H4 (cell line): ENCODE results near the gene WWTR1. TPM values are rescaled to one million over a fixed set of nuclear protein-coding genes. Genes with fewer than 3 reads are reported as not detected.

Experiments used
- DNase-seq: peaks from one replicate; pipeline ENCODE4 v3.0.0-alpha.2; 2015; ENCODE audit warnings: low spot score
- total RNA-seq: library from RNA; depleted of rRNA; stranded (reverse); fragments of >200 nt; shearing (Covaris generic); gene quantifications from 2 replicates; pipeline ENCODE4 v1.2.3, GENCODE V29; 2014

The WWTR1 gene
- total RNA-seq, 1 experiment from 2014 or later, result 47.4 TPM

GRCh38 chr3:149567381-149567780 is 90.4 kb downstream of the WWTR1 start:
- DNase-seq, result no peak

- DNase-seq, result peak; percentile 61
These were observed 91.4 kb downstream of the WWTR1 start for GRCh38 chr3:149566292-149566975.

DNA sequence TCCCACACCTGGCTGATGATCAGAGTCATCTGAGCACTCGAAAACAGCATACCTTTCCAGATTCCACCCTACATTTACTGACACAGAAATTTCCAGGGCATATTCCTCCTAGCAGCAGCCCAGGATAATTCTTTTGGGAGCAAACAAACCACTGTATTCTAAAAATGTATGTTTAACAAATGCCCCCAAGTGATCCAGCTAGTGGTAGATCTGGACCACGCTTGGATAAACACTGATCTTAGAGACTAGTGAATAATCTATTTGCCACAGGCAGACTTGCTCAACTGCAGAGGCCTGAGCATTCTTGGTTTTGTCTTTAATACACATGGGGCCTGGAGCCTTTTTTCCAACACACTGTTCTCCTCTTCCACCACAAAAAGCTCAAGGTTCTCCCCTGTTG is 93.7 kb downstream of the WWTR1 start:
- no peak for DNase-seq

- no peak for DNase-seq
These were observed 94.7 kb downstream of the WWTR1 start for GRCh38 chr3:149563114-149563513.

DNA sequence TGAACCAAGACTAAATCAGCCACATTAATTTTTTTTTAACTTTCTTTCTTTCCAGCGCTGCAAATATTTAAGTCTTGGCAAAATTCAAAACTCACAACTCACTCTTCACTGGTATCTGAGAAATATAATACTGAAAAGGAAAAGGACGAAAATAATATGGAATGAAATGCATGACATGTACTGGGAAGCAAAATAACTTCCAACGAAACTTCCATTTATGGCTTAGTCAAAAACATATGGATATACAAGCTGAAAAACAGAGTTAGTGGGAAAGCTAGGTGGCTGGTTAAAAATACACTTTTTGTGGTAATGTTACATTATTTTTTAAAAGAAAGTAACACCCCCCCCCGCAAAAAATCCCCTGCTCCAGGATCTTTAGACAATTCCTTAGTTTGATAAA is 97.2 kb downstream of the WWTR1 start:
- no peak for DNase-seq

DNA sequence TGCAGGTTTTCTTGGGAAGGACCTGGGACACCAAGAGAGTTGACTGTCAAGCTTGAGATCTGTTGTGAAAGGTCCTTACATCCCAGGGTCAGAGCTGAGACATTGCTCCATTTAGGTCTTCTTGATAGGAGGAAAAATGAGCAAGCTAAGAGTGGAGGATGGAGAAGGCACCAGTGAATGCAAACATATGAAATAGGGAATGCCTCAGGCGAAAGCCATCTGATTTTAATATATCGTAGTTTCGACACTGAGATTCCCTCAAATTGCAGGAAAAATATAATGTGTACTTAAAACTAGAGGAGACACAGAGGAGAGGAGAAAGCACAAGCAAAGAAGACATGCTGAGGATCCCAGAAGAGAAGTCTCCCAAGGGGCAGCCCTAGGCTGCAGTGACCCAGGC is 97.8 kb downstream of the WWTR1 start:
- DNase-seq, result no peak

DNA sequence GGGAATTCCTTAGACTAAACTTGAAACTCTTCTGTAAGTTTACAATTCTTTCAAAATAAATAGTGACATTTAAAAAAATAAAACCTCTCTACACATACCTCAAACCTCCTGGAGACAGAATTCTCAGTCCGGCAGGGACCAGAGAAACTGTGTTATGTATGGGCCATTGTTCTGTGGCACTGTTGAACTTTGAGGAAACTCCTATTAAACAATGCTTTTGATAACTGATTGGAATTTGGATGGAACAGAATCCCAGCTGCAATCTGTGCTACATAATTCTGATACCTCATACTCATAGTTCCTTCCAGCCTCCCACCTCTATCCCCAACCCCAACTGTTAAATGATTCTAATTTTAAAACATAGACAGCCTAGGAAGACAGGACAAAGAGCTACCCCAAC is 98.3 kb downstream of the WWTR1 start:
- no peak for DNase-seq

DNA sequence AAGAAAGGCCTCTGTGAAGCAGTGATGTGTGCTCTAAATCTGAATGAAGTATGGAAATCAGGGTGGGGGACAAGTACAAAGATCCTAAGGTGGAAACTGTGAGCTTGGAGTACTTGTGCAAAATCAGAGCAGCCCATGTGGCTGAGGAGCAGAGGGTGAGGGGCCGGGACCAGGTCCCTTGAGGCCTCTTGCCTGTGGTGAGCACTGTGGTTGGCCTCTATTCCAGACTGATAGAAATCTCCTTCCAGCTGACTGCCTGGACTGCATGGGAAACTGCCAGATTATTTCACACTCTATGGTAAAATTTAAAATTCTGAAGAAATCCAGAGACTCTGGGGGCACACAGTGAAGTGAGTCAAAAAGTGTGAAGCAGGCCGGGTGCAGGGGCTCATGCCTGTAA is 101.9 kb downstream of the WWTR1 start:
- peak; percentile 69 for DNase-seq

DNA sequence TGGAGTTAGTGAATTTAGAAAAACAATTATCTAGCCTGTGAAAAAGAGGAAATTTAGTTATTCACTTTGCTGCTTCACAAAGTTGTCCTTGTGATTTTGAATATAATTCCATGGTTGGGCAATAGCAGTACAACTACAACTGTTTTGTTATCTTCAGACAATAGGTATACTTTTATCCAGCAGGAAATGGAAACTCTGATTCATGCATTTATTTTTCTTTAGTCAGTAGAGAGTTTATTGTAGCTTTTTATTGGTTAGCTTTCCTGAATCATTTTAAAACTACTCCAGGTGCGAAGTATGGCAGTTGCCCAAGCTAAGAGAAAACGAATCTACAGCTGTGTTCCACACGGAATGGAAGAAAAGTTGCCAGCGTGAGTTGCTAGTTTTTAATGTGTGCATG is 103.0 kb downstream of the WWTR1 start:
- DNase-seq, result peak; percentile 88

- no peak for DNase-seq
These were observed 103.9 kb downstream of the WWTR1 start for GRCh38 chr3:149553781-149554451.

DNA sequence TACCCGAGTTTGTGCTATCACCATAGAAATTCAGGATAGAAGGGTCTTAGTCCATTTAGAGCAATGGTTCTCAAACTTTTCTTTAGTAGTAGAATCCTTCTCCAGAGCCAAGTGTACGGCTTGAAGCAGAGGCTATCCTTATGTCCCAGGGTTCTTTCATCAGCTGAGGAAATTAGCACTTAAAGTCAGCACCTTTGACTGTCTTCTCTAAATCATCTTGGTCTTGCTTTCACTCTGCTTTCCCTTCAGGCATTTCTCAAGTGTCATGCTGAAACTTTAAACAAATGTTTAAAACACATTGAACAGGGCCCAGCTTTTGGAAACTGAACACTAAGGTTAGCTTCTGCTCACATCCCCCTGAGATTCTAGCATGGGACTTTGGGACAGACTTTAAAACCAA is 105.1 kb downstream of the WWTR1 start:
- no peak for DNase-seq

DNA sequence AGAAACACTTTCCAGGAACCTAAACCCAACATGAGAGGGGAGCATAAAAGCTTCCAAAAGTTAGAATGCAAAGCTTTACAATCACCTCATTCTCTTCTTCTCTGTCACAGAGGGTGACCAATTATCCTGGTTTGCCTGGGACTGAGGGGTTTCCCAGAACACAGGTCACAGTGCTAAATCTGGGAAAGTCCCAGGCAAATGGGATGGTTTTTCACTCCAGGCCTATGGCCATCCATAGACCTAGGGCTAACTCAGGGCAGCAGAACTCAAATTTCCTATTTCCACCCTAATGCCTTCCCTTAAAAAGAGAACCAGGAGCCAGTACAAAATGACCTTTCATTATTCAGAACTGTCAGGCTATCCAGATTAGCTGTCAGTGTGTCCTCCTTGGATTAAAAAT is 106.3 kb downstream of the WWTR1 start:
- DNase-seq, result no peak

GRCh38 chr3:149548669-149549065 is 109.2 kb downstream of the WWTR1 start:
- DNase-seq, result no peak

GRCh38 chr3:149547954-149548668 is 109.7 kb downstream of the WWTR1 start:
- peak; percentile 72 for DNase-seq

DNA sequence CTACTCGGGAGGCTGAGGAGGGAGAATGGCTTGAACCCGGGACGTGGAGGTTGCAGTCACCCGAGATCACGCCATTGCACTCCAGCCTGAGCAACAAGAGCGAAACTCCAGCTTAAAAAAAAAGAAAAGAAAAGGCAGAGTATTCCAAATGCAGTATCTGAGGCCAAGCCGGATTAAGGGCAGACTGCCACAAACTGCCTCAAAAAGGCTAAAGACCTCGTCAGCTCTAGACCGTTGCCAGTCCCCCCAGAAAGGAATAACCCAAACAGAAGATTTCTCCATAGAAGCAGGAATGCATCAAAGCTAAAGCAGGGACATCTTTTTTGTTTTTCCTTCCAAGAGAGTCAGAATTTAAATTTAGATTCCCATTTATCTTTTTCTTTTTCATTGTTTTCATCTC is 110.4 kb downstream of the WWTR1 start:
- no peak for DNase-seq

DNA sequence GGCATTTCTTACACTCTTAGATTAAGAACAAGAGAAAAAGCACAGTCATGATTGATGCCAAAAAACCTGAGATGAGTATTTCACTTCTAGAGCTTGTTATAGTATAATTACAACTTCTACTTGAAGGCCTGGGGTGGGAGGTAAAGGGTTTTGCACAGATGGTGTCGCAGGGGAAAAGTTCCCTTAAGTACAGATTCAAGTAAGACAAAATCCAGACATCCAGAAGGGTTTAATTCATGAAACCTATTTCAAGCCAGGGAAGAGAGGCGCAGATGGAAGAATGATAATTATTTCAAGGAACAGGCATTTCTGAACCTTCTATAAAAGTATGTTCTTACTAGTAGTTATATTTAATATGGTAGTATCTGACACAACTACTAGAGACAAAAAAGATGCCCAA is 112.8 kb downstream of the WWTR1 start:
- DNase-seq, result no peak

DNA sequence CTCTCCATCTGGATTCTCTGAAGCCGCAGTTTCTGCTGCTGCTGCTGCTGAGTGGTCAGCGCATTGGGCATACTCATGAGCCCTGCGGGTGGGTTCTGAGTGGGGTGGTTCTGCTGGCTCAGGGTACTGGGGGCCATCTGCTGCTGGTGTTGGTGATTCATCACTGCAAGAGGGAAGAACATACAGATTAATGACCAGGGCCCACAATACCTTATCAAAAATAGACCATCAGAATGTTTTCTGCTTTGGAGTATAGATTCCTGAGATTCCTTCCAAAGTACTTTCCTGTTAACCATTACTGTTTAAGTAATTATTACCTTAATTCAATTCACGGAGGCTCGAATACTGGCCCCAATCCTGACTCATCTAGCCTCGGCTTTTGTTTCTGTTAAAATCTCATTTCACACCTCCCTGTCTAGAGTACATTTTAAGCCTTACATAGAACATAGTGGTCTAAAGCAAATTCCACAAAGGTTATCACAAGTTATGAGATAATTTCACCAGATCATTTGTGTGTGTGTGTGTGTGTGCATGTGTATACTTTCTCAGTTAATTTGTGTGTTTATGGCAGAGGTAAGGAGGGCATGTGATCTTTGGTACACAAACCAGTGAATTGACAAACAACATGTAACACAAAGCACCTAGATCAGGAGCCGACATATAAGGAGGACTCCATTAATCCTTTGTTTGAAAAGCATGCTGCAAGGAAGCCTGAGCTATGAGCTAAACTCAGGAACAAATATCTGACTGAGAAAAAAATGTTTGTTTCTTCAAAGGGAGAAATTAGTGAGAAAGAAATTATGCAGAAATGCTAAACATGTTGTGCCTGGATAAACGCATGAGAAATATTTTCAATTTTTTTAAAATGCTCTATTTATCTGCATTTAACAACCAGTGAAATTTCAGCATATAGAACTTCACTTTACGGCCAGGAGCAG is 115.2 kb downstream of the WWTR1 start:
- DNase-seq, result no peak

DNA sequence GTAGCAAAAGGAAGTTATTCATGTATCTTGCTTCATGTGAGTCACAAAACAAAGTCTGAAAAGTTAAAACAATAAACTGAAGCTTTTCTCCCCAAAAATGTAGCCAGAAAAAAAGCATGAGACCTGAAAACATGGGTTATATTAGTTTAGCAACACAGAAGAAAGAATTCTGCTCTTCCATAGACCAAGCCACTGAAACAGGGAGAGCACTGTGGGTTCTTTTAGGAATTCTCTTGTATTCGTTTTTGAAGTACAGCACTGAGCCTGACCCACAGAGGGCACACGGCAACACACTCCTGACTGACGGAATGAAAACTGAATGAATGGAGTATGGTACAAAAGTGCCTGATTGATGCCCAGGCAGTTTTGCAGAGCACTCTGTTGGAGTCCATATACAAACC is 116.7 kb downstream of the WWTR1 start:
- DNase-seq, result no peak

DNA sequence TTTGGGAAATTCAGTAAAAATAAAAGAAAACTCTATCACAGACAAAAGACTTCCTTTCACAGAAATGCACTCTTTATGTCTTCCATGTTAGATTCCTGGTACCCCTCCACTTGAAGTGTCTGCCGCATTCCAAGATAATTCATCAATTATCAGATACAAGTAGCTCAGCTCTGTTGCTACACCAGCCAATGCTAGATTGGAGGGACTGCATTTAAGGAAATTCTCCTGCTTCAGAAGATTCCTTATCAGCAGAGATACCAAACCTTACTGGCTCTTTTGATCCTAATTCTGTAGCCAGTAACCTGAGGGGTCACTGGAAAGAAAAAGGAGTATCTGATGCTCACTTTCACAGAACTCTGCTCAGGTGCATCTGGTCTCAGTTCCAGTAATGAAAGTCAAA is 119.5 kb downstream of the WWTR1 start:
- no peak for DNase-seq

DNA sequence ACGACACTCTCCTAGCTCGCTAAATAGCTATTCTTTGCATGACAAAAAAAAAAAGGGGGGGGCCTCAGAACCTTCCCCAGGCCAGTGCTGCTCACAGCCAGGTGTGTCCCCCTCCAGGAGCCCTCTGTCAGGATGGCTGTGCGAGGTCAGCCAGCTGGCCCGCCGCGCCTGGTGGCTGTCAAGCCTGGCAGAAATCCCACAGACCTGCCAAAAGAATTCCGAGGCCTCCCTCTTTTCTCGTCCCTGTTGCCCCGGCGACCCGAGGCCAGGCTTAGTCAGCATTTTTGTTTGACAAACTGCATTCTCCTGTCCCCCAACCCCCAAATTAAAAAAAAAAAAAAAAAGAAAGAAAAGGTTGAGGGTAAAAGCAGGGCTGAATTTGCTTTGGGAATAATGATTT is 121.4 kb downstream of the WWTR1 start:
- peak; percentile 68 for DNase-seq

DNA sequence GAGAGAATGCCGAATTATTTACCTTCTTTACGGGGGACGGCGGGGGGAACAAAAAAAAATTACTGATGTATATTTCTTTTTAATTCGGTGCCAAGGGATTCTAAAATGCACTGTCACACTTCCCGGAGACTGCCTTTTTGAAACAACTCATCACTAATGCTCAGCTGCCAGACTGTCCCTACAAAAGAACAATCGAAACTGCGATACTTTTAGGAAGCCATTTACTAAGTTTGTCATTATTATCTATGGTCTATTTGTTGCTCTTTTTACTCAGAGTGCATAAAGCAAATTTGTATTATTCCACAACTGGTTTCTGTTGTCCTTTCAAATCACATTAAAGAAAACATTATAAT is 122.5 kb downstream of the WWTR1 start:
- no peak for DNase-seq
